Bronchial epithelial cell (primary cell): ENCODE data around the gene NXN. TPM values are rescaled to one million over a fixed set of nuclear protein-coding genes. Genes with fewer than 3 reads are reported as not detected.
"Not testable (repeated sequence)": the region's sequence is repeated elsewhere in the genome, so short reads cannot be mapped to it uniquely, and the experiment has no call there.

ENCODE experiments used
- DNase-seq: peaks from one replicate; pipeline ENCODE4 v3.0.0-alpha.2; 2010; ENCODE audit warnings: low read depth
- FAIRE-seq: peaks from 2 replicates; lab custom pipeline; 2011; peaks lifted over from hg19 to GRCh38; lab: Jason Lieb, UNC
- H3K27me3 ChIP-seq: 2 replicates; pipeline ENCODE4 v1.5.1; 2011; ENCODE audit warnings: low read length; ENCODE audit not compliant: control insufficient read depth, insufficient read depth
- H3K36me3 ChIP-seq: 2 replicates; pipeline ENCODE4 v1.5.1; 2011; ENCODE audit warnings: low read length; ENCODE audit not compliant: control insufficient read depth, insufficient read depth
- H3K4me3 ChIP-seq: 2 replicates; pipeline ENCODE4 v1.5.1; 2011; ENCODE audit warnings: mild to moderate bottlenecking, low read depth, low read length, control low read depth
- CTCF ChIP-seq: IDR thresholded peaks from 2 replicates; pipeline ENCODE4 v1.5.1; 2011; ENCODE audit warnings: mild to moderate bottlenecking, moderate library complexity, low read length, control low read depth, inconsistent platforms; ENCODE audit not compliant: insufficient read depth, severe bottlenecking
- total RNA-seq: library from RNA; depleted of rRNA; stranded (reverse); fragments of >200 nt; gene quantifications from 2 replicates; pipeline ENCODE4 v1.2.1, GENCODE V29; 2014

NXN gene
- total RNA-seq, 1 donor from 2014 or later, result 70.3 TPM

DNA sequence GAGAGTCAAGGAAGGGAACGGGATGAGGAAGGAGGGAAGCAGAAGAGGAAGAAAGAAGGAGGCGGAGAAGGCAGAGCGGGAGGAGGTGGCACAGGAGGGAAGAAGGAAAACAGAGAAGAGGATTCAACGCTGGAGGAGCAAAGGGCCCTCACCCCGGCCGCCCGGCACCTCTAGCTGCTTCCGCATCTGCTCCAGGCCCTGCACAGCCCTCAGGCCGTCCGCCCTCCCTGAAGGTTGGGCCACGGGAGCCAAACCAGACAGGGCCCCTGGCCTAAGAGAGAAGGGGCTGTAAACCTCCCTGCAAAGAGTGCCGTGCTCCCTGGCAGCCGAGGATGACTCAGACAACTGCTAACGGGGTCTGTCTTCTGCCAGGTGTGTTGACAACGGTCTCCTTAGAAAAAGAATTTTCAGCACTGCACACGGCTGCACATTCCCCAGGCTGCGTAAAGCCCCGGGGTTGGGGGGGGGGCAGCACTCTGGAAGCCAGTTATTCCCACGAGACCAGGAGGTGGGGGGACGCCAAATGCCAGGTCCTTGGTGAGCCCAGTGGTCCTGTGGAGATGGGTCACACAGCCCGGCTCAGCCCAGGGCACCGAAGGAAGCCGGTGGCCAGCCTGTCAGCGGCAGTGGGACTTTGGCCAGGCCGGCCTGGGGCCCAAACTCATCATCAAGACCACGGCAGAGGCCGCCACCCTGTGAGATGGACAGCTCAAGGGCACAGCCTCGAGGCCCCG lies 168.4 kb downstream of the NXN start:
- Histone ChIP-seq H3K4me3 (no peak overlapping the region), H3K36me3 (peaks cover 20% of the 10 kb centered on the region), H3K27me3 (no peaks in the 10 kb centered on the region)
- TF ChIP-seq CTCF, result no peak
- DNase-seq, result no peak
- FAIRE-seq, result no peak

DNA sequence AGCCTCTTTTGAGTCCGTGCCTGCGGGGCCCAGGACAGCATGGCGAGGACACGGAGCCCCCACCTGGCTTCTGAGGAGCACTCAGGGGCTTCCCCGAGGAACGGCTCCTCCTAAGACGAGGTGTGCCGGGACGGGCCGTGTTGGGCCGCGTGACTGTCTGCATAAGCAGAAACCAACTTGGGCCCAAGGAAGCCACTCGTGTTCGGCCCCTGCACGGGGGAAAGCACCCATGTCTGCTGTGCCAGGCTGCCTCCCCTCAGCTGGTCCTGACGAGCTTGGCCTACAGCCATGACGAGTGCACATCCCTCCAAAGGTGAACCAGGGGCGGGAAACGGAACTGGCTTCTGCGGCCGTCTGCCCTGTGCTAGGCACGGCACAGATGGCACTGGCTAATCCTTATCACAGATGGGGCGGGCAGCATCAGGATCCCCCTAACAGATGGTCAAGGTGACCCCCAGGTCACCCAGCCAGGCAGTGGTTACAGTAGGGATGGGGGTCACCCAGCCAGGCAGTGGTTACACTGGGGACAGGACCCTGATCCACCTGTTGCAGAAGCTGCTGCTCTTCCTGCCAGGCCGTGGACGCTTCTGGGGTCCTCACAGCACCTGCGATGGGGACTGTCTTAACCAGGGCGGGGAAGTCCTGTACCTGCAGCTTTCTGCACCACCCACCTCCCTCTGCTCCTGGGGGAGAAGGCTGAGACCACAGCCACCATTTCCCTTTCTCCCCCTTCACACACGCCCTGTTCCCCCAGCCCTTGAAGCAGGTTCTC lies 171.9 kb downstream of the NXN start:
- no peak for TF ChIP-seq CTCF
- FAIRE-seq (no peak), DNase-seq (no peak)
- H3K4me3 ChIP-seq, result no peak overlapping the region
- peaks cover 21% of the 10 kb centered on the region for H3K36me3 ChIP-seq
- no peaks in the 10 kb centered on the region for H3K27me3 ChIP-seq

- Histone ChIP-seq H3K36me3 (peaks cover 21% of the 10 kb centered on the region), H3K27me3 (no peaks in the 10 kb centered on the region), H3K4me3 (no peak overlapping the region)
- no peak for TF ChIP-seq CTCF
- FAIRE-seq (no peak), DNase-seq (no peak)
Measured at GRCh38 chr17:806781-807522, 172.6 kb downstream of the NXN start.

GRCh38 chr17:806346-806745 lies 173.2 kb downstream of the NXN start:
- DNase-seq (no peak), FAIRE-seq (no peak)
- Histone ChIP-seq H3K27me3 (no peaks in the 10 kb centered on the region), H3K4me3 (no peak overlapping the region), H3K36me3 (peaks cover 21% of the 10 kb centered on the region)
- TF ChIP-seq CTCF, result no peak

GRCh38 chr17:805886-806285 lies 173.7 kb downstream of the NXN start:
- not testable (repeated sequence) for H3K4me3 ChIP-seq, H3K27me3 ChIP-seq, FAIRE-seq, DNase-seq
- peaks cover 21% of the 10 kb centered on the region for H3K36me3 ChIP-seq
